GM19351 (cell line): ENCODE results near the gene ZNF3.

Experiments used
- ATAC-seq: cut with Tn5 transposase; IDR thresholded peaks from one replicate; pipeline ENCODE4 v1.9.1; 2021; ENCODE audit warnings: mild to moderate bottlenecking, moderate library complexity; ENCODE audit not compliant: unreplicated experiment

Gene ZNF3

GRCh38 chr7:100089458-100090196 is 8.1 kb upstream of the ZNF3 start:
- no peak for ATAC-seq

GRCh38 chr7:100088621-100089457 is 7.3 kb upstream of the ZNF3 start, which contains the start of gene COPS6:
Gene COPS6, plus strand, starts transcription at chr7:100088969. Its CDS starts 22 bp downstream, at chr7:100088991.
- peak; percentile 61 for ATAC-seq

- no peak for ATAC-seq
Observed at GRCh38 chr7:100088095-100088620, 6.6 kb upstream of the ZNF3 start.

GRCh38 chr7:100087055-100087750 is 5.7 kb upstream of the ZNF3 start:
- ATAC-seq: no peak

GRCh38 chr7:100085515-100085914 is 4.0 kb upstream of the ZNF3 start:
- no peak for ATAC-seq

DNA sequence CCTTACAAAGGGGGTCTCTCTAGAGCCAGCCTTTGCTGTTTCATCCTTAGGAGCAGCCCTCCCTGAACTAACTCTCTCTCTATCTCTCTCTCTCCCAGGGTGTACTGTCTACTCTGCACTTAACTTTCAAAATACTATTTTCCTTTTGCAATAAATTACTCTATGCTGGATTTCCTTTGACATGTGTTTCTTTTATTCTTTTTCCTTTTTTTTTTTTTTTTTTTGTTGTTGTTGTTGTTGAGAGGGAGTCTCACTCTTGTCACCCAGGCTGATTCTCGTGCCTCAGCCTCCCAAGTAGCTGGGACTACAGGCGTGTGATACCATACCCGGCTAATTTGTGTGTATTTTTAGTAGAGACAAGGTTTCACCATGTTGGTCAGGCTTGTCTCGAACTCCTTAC is 1.5 kb upstream of the ZNF3 start:
- no peak for ATAC-seq

GRCh38 chr7:100080907-100081534 is 502 bp downstream of the ZNF3 start:
- no peak for ATAC-seq

GRCh38 chr7:100079024-100079560 is 2.4 kb downstream of the ZNF3 start:
- ATAC-seq: no peak

DNA sequence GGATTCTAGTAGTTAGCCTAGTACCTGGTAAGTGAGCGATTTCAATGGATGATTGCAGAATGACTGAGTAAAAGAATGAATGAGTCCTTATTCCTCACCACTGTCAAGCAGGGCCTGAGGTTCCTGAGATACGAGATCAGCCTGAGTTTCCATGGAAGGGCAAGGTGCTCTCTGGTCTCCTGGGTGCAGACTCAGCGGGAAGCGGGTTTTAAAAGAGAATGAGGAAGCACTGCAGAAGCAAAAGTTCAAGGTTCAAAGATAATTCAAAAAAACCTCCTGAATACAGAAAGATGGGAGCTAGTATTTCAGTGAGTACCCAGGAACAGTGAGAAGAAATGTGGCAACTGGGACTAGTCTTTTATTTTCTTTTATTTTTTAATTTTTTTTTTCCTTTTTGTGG is 4.3 kb downstream of the ZNF3 start:
- ATAC-seq: no peak

- ATAC-seq: no peak
Observed at GRCh38 chr7:100075418-100075817, 6.1 kb downstream of the ZNF3 start.

GRCh38 chr7:100074841-100075240 is 6.7 kb downstream of the ZNF3 start:
- ATAC-seq: no peak

GRCh38 chr7:100072462-100072861 is 9.1 kb downstream of the ZNF3 start:
- no peak for ATAC-seq

DNA sequence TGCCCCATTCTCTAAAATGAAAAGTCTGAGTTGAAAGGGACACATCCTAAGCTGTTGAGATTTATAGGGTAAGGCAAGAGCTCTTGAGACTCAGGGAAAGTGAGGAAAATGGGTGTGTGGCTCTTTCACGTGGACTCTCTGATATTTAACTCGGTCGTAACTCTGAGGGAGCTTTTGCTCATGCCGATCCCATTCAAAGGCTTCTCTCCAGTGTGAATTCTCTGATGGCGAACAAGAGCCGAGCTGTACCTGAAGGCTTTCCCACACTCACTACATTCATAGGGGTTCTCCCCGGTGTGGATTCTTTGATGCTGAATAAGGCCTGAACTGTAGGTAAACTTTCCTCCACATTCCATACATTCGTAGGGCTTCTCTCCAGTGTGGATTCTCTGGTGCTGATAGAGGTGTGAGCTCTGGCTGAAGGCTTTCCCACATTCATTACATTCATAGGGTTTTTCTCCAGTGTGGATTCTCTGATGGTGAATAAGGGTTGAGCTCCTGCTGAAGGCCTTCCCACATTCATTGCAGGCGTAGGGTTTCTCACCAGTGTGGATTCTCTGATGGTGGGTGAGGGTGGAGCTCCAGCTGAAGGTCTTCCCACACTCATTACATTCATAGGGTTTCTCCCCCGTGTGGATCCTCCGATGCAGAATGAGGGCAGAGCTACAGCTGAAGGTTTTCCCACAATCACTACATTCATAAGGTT is 10.4 kb downstream of the ZNF3 start:
- no peak for ATAC-seq

DNA sequence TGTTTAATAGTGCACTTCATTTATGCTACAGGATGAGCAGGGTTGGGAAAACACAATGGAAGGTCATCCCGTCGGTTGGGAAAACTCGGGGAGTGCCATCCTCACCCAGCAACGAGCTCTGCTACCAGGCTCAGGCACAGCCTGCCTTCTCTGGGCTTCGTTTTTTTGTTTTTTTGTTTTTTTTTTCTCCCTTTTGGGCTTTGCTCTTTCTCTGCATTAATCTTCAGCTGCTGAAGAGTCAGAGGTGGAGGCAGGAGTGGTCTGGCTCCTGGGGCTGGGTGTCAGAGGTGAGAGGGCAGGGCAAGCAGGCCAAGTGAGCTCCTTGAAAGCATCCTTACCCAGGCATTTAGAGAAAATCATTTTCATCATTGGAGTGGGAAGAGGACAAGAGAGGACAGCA is 11.5 kb downstream of the ZNF3 start:
- no peak for ATAC-seq

DNA sequence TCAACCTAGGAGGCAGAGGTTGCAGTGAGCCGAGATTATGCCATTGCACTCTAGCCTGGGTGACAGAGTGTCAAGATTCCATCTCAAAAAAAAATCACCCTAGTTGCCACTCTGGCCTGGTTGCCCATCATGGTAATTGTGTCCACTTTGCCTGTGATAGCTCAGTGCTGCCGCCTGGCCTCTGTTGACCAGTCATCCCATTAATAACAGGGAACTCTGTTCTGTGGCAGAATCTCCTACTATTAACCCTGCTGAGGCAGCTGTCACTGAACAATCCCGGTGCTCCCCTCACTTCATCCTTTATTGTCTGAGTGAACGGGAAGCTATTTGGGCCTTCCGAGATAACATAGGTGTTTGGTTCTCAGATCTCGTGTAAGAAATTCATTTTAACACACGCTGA is 14.6 kb downstream of the ZNF3 start:
- ATAC-seq: no peak

GRCh38 chr7:100065452-100066186 is 15.9 kb downstream of the ZNF3 start:
- no peak for ATAC-seq

DNA sequence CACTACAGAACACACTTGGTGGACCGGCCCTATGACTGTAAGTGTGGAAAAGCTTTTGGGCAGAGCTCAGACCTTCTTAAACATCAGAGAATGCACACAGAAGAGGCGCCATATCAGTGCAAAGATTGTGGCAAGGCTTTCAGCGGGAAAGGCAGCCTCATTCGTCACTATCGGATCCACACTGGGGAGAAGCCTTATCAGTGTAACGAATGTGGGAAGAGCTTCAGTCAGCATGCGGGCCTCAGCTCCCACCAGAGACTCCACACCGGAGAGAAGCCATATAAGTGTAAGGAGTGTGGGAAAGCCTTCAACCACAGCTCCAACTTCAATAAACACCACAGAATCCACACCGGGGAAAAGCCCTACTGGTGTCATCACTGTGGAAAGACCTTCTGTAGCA is 17.4 kb downstream of the ZNF3 start:
- no peak for ATAC-seq

- no peak for ATAC-seq
Observed at GRCh38 chr7:100063376-100063775, 18.1 kb downstream of the ZNF3 start.

GRCh38 chr7:100061518-100062193 is 19.9 kb downstream of the ZNF3 start:
- ATAC-seq: no peak
